IPS DF 19.7 (cell line): ENCODE results near the gene KCTD5.
"Not testable (repeated sequence)": the region's sequence is repeated elsewhere in the genome, so short reads cannot be mapped to it uniquely, and the experiment has no call there.

Experiments
- DNase-seq: peaks from one replicate; pipeline ENCODE4 v3.0.0-alpha.2; 2013; ENCODE audit warnings: low read depth, low spot score

KCTD5 gene

GRCh38 chr16:2710021-2710710 lies 27.8 kb downstream of the KCTD5 start:
- no peak for DNase-seq

- no peak for DNase-seq
Observed at GRCh38 chr16:2710711-2711231, 28.4 kb downstream of the KCTD5 start.

GRCh38 chr16:2711370-2712062 lies 29.2 kb downstream of the KCTD5 start:
- DNase-seq: no peak

- no peak for DNase-seq
Observed at GRCh38 chr16:2712063-2712441, 29.7 kb downstream of the KCTD5 start.

GRCh38 chr16:2712546-2712945 lies 30.2 kb downstream of the KCTD5 start:
- DNase-seq: no peak

- no peak for DNase-seq
Observed at GRCh38 chr16:2713523-2713922, 31.2 kb downstream of the KCTD5 start.

GRCh38 chr16:2713985-2714774 lies 31.9 kb downstream of the KCTD5 start:
- DNase-seq: no peak

GRCh38 chr16:2715064-2715463 lies 32.7 kb downstream of the KCTD5 start:
- no peak for DNase-seq

- DNase-seq: no peak
Observed at GRCh38 chr16:2715519-2715918, 33.2 kb downstream of the KCTD5 start.

GRCh38 chr16:2715966-2716885 lies 33.9 kb downstream of the KCTD5 start:
- DNase-seq: no peak

GRCh38 chr16:2716948-2717347 lies 34.6 kb downstream of the KCTD5 start:
- DNase-seq: no peak

- DNase-seq: no peak
Observed at GRCh38 chr16:2717383-2718263, 35.3 kb downstream of the KCTD5 start.

GRCh38 chr16:2719328-2720063 lies 37.2 kb downstream of the KCTD5 start:
- DNase-seq: no peak

- no peak for DNase-seq
Observed at GRCh38 chr16:2720064-2720457, 37.7 kb downstream of the KCTD5 start, which contains the start of gene PRSS27. Gene PRSS27 (minus strand): TSS chr16:2720224. CDS start chr16:2720160, 64 bp downstream.

- peak; percentile 35 for DNase-seq
Observed at GRCh38 chr16:2720719-2721633, 38.7 kb downstream of the KCTD5 start.

- DNase-seq: not testable (repeated sequence)
Observed at GRCh38 chr16:2721634-2722173, 39.4 kb downstream of the KCTD5 start.

- no peak for DNase-seq
Observed at GRCh38 chr16:2724088-2724676, 41.9 kb downstream of the KCTD5 start.
